Measurements from ENCODE around the gene RSAD2.
"Not testable (repeated sequence)": the region's sequence is repeated elsewhere in the genome, so short reads cannot be mapped to it uniquely, and the experiment has no call there.

The RSAD2 gene

GRCh38 chr2:6877402-6878304, at the start of gene RSAD2:
RSAD2 (plus strand) TSS chr2:6877777; CDS start chr2:6877801, 24 bp downstream.
- DNase-seq = no peak

- peak; percentile 61 for DNase-seq
Observed at GRCh38 chr2:6828299-6828584, 49.3 kb upstream of the RSAD2 start.

- DNase-seq = no peak
Observed at GRCh38 chr2:6831229-6831628, 46.3 kb upstream of the RSAD2 start.

GRCh38 chr2:6832596-6833299, 44.8 kb upstream of the RSAD2 start:
- no peak for DNase-seq

GRCh38 chr2:6833300-6833604, 44.3 kb upstream of the RSAD2 start:
- DNase-seq = no peak

- no peak for DNase-seq
Observed at GRCh38 chr2:6834163-6834562, 43.4 kb upstream of the RSAD2 start.

- DNase-seq = no peak
Observed at GRCh38 chr2:6835467-6835866, 42.1 kb upstream of the RSAD2 start.

- DNase-seq = no peak
Observed at GRCh38 chr2:6838673-6839319, 38.8 kb upstream of the RSAD2 start.

GRCh38 chr2:6841537-6842287, 35.9 kb upstream of the RSAD2 start:
- DNase-seq = no peak

GRCh38 chr2:6845312-6845711, 32.3 kb upstream of the RSAD2 start:
- DNase-seq = no peak

GRCh38 chr2:6845903-6846302, 31.7 kb upstream of the RSAD2 start:
- DNase-seq = no peak

GRCh38 chr2:6846540-6846939, 31.0 kb upstream of the RSAD2 start:
- DNase-seq = no peak

GRCh38 chr2:6846967-6847681, 30.5 kb upstream of the RSAD2 start:
- no peak for DNase-seq

GRCh38 chr2:6852195-6852594, 25.4 kb upstream of the RSAD2 start:
- DNase-seq = no peak

GRCh38 chr2:6854416-6854815, 23.2 kb upstream of the RSAD2 start:
- DNase-seq = no peak

GRCh38 chr2:6855860-6856547, 21.6 kb upstream of the RSAD2 start:
- DNase-seq = no peak

- DNase-seq = no peak
Observed at GRCh38 chr2:6856548-6856920, 21.0 kb upstream of the RSAD2 start.

- not testable (repeated sequence) for DNase-seq
Observed at GRCh38 chr2:6858466-6859027, 19.0 kb upstream of the RSAD2 start.

- no peak for DNase-seq
Observed at GRCh38 chr2:6860296-6860695, 17.3 kb upstream of the RSAD2 start.

- DNase-seq = peak; percentile 43
Observed at GRCh38 chr2:6863792-6864191, 13.8 kb upstream of the RSAD2 start.

GRCh38 chr2:6864231-6864754, 13.3 kb upstream of the RSAD2 start:
- DNase-seq = no peak

Measured in NCI-H82 (cell line).